ENCODE data around the gene DNASE2. TPM values are rescaled to one million over a fixed set of nuclear protein-coding genes. Genes with fewer than 3 reads are reported as not detected.
"Not testable (repeated sequence)": the region's sequence is repeated elsewhere in the genome, so short reads cannot be mapped to it uniquely, and the experiment has no call there.

DNASE2 gene
- total RNA-seq, 4 donors from 2014 or later: 26.6 to 37.4 (median 31.2) TPM

DNA sequence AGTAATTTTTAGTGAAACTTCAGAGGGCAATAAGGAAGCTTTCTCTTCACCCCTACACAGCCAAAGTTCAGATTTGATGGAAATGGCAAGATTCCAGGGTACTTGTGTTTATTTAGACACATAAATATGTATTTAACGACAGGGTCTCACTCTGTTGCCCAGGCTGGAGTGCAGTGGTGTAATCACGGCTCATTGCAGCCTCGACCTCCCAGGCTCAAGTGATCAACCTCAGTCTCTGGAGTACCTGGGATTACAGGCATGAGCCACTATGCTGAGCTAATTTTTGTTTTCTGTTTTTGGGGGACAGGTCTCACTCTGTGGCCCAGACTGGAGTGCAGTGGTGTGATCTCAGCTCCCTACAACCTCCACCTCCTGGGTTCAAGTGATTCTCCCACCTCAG lies 39.8 kb upstream of the DNASE2 start:
- TF ChIP-seq, protein P1, sequence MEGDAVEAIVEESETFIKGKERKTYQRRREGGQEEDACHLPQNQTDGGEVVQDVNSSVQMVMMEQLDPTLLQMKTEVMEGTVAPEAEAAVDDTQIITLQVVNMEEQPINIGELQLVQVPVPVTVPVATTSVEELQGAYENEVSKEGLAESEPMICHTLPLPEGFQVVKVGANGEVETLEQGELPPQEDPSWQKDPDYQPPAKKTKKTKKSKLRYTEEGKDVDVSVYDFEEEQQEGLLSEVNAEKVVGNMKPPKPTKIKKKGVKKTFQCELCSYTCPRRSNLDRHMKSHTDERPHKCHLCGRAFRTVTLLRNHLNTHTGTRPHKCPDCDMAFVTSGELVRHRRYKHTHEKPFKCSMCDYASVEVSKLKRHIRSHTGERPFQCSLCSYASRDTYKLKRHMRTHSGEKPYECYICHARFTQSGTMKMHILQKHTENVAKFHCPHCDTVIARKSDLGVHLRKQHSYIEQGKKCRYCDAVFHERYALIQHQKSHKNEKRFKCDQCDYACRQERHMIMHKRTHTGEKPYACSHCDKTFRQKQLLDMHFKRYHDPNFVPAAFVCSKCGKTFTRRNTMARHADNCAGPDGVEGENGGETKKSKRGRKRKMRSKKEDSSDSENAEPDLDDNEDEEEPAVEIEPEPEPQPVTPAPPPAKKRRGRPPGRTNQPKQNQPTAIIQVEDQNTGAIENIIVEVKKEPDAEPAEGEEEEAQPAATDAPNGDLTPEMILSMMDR (IDR thresholded peaks at IDR 0.05): no peak
- H3K9me3 ChIP-seq: no peaks in the 10 kb centered on the region
- no peak for DNase-seq (ENCODE audit: extremely low spot score)
- intact Hi-C loops (cut with DNase I): no loop called here
- H3K4me1 ChIP-seq: peaks cover 5 to 13% (median 10%) of the 10 kb centered on the region in 4 donors
- H3K27ac ChIP-seq (replicated peaks in 1 of 4): no peak overlapping the region
- WGBS: 80% methylated on average over 3 of the region's 3 CpGs
- H3K27me3 ChIP-seq: no peaks in the 10 kb centered on the region
- peaks cover 35 to 41% (median 40%) of the 10 kb centered on the region in 4 donors for H3K36me3 ChIP-seq
- no peak overlapping the region for H3K4me3 ChIP-seq

DNA sequence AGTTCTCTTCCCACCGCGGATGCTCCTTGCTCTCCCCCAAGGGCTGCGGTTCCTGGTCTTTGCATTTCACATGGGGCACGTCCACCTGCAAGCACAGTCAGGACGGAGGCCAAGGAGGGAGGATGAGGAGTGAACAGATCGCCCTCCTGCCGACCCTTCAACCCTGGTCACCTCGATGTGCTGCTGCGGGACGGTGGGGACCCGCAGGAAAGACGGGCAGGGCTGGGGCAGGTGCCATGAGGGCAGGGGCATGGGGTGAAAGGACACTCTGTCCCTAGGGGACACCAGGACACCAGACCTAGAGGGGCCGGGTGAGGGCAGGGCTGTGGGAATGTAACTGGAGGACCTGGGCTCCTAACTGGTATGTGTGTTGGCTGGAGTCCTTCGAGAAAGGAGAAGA lies 37.0 kb upstream of the DNASE2 start:
- H3K27ac ChIP-seq (replicated peaks in 1 of 4): no peak overlapping the region
- H3K36me3 ChIP-seq: peaks cover 11 to 13% (median 12%) of the 10 kb centered on the region in 4 donors
- DNase-seq (ENCODE audit: extremely low spot score): no peak
- H3K27me3 ChIP-seq: no peaks in the 10 kb centered on the region
- WGBS: 94% methylated on average over 14 of the region's 14 CpGs
- TF ChIP-seq, protein P1 (IDR thresholded peaks at IDR 0.05): no peak
- TF ChIP-seq POLR2AphosphoS5 (IDR thresholded peaks at IDR 0.05) (no peak), POLR2A (IDR thresholded peaks at IDR 0.05; ENCODE audit: low read depth) (no peak), EP300 (IDR thresholded peaks at IDR 0.05) (no peak)
- H3K4me3 ChIP-seq: no peak overlapping the region
- H3K9me3 ChIP-seq: no peaks in the 10 kb centered on the region
- peaks cover 14 to 26% (median 22%) of the 10 kb centered on the region in 4 donors for H3K4me1 ChIP-seq
- intact Hi-C loops (cut with DNase I): no loop called here

DNA sequence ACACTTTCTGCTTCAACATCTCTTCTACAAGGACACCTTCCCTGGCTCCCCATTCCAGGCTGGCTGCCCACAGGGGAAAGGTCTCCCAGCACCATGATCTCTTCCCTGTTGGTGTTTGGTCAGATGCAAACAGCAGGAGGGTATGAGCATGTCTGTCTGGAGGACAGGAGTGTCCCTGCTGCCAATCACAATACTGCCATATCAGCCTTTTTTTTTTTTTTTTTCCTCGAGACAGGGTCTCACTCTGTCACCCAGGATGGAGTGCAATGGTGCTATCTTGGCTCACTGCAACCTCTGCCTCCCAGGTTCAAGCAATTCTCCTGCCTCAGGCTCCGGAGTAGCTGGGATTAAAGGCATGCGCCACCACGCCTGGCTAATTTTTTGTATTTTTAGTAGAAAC lies 34.6 kb upstream of the DNASE2 start:
- 93% methylated on average over 4 of the region's 4 CpGs for WGBS
- DNase-seq (ENCODE audit: extremely low spot score); H3K36me3 ChIP-seq; H3K27ac ChIP-seq (replicated peaks in 1 of 4); H3K27me3 ChIP-seq; H3K4me3 ChIP-seq; intact Hi-C loops (cut with DNase I); H3K9me3 ChIP-seq: not testable (repeated sequence)
- peaks cover 26 to 42% (median 36%) of the 10 kb centered on the region in 4 donors for H3K4me1 ChIP-seq

DNA sequence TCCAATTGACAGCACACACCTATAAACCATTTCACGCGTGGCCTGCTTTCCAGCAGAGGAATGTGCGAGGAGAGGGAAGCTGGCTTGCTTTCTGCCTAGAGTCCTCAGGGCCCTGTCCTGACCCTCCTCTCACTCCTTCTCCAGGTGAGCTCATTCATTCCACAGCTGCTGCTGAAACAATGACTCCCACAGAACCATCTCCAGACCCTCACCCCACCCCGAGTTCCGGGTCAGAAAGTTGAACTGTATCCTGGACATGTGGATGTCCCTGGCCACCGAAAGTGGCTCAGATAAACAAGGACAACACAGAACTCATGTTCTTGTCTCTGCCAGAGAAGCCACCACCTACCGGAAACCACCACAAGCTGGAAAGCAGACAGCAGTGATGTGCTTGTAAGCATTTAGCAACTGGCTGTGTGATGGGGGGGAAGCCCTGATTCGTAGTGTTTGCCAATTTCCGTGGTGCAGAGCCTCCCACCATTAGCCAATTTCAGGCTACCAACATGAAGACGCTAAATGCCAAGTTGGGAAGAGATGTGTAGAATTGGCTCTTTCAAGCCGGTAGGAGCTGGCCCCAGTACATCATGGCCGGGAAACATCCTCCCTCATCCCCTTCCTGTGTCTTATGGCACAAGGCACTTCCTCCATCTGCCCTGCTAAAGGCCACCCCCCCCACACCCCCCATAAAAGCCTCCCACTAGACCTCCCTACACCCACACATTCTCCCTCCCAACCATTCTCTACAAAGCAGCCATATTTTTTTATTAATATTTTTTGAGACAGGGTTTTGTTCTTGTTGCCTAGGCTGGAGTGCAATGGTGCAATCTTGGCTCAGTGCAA lies 32.8 kb upstream of the DNASE2 start:
- Histone ChIP-seq H3K4me3 (peak overlapping the region in 1 of 4 donors; percentile 36), H3K27me3 (no peaks in the 10 kb centered on the region), H3K4me1 (peaks cover 26 to 36% (median 30%) of the 10 kb centered on the region in 4 donors), H3K9me3 (no peaks in the 10 kb centered on the region), H3K36me3 (no peaks in the 10 kb centered on the region), H3K27ac (replicated peaks in 1 of 4) (peak overlapping the region; percentile 81 to 87 (median 83))
- DNase-seq (ENCODE audit: extremely low spot score): no peak
- TF ChIP-seq POLR2AphosphoS5 (IDR thresholded peaks at IDR 0.05) (no peak), EP300 (IDR thresholded peaks at IDR 0.05) (no peak), POLR2A (IDR thresholded peaks at IDR 0.05; ENCODE audit: low read depth) (no peak)
- TF ChIP-seq, protein P1 (IDR thresholded peaks at IDR 0.05): no peak
- WGBS: 54% methylated on average over 10 of the region's 12 CpGs
- intact Hi-C loops (cut with DNase I): no loop called here

DNA sequence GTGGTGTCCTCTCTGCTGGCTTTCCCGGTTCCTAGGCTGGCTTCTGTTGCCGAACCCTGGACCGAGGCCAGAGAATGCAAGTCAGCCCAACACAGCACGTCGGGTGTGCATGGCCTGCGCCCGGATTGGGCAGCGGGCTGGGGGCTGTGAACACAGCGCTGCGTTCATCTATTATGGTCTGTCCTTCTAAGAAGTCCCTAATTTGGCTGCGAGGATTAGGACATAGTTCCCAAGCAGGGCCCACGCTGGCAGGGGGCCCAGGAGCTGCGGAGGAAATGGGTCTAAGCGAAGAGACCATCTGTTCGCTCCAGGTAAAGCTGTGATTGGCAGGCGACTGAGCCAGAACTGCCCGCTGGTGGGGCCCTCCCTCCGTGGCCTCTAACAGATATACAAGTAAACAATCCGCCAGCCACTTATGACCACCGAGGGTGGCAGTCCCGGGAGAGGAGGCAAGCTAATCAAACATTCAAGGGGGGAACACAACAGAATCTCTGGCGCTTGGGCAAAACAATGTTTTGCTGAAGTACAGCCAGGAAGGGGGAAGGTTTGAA lies 31.8 kb upstream of the DNASE2 start:
- peaks cover 21 to 29% (median 25%) of the 10 kb centered on the region in 4 donors for H3K4me1 ChIP-seq
- peak overlapping the region; percentile 28 to 43 (median 35) for H3K4me3 ChIP-seq
- no peaks in the 10 kb centered on the region for H3K36me3 ChIP-seq
- intact Hi-C loops (cut with DNase I): no loop called here
- H3K9me3 ChIP-seq: no peaks in the 10 kb centered on the region
- peak; percentile 92 for DNase-seq (ENCODE audit: extremely low spot score)
- H3K27me3 ChIP-seq: no peaks in the 10 kb centered on the region
- H3K27ac ChIP-seq (replicated peaks in 1 of 4): peak overlapping the region; percentile 81 to 87 (median 83)
- 11% methylated on average over 19 of the region's 22 CpGs for WGBS
- TF ChIP-seq, protein P1 (IDR thresholded peaks at IDR 0.05): no peak
- peak; percentile 69 to 87 for TF ChIP-seq POLR2AphosphoS5 (IDR thresholded peaks at IDR 0.05)

All from esophagus muscularis mucosa (tissue), 4 donors.